Activated T-cell treated with anti-CD3 and anti-CD28 coated beads for 4 hours (primary cell): ENCODE measurements around the gene TEC.
"Not testable (repeated sequence)": the region's sequence is repeated elsewhere in the genome, so short reads cannot be mapped to it uniquely, and the experiment has no call there.

Source experiments
- DNase-seq: peaks from one replicate; pipeline ENCODE4 v3.0.0-alpha.2; 2020

Gene TEC

DNA sequence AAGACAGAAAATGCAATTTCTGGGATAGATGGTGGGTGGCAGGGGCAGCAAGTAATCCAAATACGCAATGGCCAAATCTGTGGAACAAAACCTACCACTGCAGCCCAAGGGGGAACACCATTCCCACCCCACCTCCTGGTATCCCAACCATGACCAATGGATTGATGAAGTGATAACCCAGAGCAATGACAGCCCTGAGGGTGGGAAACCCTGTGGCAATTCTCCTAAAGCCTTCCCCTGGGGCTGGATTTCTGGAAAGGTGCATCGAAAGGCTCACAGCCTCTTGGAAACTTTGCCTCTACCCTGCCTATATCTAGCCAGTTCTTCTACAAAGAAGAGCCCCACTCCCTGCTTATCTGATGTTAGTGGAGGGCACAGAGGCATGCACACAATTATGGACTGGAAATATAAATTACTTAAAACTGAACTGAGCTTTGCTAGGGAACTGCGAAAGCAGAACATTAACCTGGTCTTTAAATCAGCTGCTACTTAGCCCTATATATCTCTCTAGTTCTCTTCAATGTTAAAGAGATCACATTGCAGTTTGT lies 75.6 kb downstream of the TEC start:
- DNase-seq, result no peak

DNA sequence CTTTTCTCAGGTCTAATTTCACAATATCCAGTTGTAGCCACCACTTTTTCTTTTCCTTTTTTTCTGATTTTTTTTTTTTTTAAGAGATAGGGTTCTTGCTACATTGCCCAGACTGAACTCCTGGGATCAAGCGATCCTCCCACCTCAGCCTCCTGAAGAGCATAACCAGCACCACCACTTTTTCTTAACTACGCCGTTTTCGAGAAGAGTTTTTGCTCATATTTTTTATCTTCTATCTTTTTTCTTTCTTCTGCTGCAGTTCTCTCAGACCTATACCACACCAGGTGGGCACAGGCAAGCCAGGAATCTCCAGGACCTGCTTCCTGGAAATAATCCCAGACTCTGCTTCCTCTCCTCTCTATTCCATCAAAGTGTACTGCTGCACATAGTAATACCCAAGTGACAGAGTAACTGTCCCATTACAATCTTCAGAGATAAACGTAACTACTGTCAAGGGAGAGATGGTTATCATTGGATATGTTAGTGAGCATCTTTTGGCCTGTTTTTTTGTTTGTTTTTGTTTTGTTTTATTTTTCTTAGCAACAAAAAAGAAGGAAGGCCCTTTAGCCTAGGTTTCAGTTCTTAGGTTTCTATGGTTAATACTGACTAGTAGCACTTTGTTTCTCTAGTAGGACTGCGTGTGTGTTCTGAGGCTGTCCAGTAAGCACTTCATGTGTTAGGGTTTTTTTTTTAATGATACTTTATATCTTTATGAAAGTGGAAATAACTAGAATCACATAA lies 76.4 kb downstream of the TEC start:
- no peak for DNase-seq

DNA sequence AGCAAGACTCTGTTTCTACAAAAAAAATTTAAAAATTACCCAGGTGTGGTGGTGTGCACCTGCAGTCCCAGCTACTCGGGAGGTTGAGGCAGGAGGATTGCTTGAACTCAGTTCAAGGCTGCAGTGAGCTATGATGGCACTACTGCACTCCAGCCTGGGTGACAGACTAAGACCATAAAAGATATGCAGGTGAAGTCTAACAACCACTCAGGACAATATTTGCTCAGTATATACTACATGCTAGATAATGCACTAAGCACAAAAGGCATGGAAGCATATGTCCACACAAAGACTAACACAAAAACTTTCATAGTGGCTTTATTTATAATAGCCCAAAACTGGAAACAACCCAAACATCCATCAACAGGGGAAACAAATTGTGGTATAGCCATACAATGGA lies 77.9 kb downstream of the TEC start:
- DNase-seq, result no peak

DNA sequence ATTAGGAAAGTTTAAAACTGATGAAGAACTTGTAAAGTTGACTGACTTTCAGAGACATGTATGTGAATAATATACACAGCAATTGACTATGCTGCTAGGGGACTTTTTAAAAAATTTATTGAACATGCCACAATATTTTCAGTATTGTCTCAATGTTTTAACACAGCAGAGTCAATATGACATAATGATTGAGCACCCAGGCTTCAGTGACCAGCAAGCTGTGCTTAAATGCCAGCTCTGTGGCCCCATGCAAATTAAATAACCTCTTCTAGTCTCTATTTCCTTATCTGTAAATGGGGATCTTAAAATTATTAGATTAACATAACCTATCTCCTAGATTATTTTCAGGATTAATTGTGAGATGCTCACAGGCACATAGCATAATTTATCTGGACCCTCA lies 78.8 kb downstream of the TEC start:
- no peak for DNase-seq

DNA sequence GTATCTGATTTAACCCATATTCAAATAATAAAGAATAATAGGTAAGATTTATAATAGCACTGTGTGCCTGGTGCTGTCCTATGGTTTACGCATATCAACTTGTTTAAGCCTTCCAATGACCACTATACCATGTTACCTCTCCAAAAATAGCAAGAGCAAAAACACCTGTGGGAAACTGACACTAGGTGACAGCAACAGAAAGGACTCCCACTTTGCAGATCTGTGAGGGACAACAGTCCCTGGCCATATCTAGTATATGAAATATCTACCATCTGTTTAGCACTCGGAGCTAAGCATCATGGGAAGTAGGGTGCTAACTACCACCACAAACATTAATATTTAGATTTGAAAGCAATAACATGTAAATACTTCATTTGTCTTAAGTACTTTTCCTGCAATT lies 79.9 kb downstream of the TEC start:
- DNase-seq, result no peak

DNA sequence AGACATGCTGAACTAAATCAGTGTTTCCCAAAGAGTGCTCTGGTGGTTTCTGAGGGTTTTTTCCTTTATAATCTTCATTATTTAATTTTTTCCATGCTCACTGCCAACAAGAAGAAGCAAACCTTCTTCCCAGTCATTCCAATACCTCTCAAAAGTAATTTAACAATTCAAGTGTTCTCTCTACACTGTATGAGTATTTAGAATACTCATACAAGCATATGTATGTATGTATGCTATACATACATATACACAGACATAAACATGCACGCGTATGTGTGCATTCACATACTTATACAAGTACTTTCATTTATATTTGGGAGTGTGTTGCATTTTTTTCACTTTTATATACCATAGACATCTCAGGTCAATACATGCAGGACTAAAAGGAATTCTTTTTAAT lies 81.2 kb downstream of the TEC start:
- DNase-seq, result no peak

DNA sequence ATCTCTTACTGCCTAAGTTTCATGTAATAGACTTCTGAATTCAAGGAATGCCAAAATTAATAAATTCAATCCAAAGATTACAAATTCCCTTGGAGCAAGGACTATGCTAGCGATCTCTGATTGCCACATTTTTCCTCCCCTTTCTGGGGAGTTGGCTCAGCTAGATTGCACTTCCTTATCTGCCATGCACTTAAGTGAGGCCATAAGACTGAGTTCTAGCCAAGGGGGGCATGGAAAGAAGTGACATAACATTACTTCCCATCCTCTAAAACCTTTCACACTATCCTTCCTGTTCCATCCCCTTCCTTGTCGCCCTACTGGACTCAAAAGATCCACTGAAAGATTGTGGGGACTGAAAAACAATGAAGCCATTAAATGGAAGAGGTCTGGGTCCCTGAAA lies 81.8 kb downstream of the TEC start:
- DNase-seq, result no peak

DNA sequence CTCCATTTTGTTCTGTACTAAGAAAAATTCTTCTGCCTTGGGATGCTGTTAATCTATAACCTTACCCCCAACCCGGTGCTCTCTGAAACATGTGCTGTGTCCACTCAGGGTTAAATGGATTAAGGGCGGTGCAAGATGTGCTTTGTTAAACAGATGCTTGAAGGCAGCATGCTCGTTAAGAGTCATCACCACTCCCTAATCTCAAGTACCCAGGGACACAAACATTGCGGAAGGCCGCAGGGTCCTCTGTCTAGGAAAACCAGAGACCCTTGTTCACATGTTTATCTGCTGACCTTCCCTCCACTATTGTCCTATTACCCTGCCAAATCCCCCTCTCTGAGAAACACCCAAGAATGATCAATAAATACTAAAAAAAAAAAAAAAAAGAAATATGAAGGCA lies 82.6 kb downstream of the TEC start:
- DNase-seq, result not testable (repeated sequence)

DNA sequence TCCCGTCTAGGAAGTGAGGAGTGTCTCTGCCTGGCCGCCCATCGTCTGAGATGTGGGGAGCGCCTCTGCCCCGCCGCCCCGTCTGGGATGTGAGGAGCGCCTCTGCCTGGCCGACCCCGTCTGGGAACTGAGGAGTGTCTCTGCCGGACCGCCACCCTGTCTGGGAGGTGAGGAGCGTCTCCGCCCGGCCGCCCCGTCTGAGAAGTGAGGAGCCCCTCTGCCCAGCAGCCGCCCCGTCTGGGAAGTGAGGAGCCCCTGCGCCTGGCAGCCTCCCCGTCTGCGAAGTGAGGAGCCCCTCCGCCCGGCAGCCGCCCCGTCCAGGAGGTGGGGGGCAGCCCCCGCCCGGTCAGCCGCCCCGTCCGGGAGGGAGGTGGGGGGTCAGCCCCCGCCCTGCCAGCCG lies 83.2 kb downstream of the TEC start:
- not testable (repeated sequence) for DNase-seq

DNA sequence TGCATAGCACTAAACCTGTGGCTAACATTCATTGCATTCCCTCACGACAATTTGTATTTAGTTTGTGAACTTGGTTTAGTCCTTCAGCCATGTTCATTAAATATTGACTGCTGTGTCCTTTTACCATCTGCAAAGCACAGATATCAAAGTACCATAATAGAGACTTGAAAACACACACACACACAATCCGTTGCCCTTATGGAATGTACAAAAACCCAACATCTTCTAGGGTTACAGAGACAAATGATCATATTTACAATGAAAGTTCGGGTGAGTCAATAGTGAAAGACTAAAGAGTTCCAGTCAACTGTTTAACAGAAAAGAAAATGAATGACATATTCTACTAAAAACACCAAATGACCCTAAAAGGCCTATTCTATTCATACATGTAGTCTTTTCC lies 84.8 kb downstream of the TEC start:
- no peak for DNase-seq

DNA sequence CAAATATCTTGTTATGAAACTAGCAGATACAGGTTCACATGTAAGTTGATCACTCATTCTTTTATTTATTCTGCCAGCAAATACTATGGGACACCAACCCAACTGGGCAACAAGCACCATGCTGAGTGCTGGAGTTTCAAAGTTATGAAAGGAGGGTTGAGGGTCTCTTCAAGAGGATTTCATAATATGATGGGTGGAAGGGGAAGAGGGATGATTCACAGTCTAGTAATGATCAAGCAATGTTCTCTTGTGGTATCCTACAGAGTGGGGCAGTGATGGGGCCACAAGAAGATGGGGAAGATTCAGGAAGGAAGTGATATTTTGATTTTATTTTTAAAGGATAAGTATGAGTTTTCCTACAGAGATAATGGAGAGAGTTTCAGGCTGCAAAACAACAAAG lies 89.4 kb downstream of the TEC start:
- no peak for DNase-seq

DNA sequence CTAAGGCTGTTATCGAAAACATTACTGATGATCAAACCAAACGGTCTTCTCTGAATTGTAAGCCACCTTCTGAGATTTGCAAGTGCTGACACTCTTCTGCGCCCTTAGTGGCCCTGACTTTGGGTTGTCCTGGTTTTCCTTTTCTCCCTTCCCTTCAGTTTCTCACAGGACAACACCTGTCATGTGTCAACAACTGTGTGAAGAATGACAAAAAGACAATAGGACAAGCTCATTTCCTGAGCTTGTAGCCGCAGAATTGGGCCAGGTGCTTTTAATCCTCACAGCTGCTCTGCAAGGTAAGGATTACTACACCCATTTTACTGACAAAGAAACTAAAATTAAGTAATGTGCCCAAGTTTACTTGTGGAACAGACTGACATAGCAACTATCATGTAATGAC lies 90.7 kb downstream of the TEC start:
- DNase-seq, result no peak

DNA sequence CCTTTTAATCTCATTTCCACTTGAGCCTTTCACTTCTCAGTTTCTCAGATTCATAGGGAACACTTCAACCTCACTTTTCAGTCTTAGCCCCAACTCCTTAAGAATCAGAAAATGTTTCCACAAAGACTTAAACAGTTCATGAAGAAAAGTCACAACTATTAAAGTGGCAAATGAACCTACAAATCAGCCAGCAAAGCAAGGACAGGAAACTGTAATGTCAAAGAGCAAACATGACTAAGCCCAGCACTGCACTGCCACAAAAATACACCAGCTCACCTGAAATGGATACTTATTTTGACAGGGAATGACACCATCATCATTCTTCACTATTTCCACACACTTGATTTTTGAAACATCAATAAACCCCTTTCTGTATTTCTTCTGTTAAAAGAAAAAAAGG lies 93.8 kb downstream of the TEC start:
- no peak for DNase-seq

DNA sequence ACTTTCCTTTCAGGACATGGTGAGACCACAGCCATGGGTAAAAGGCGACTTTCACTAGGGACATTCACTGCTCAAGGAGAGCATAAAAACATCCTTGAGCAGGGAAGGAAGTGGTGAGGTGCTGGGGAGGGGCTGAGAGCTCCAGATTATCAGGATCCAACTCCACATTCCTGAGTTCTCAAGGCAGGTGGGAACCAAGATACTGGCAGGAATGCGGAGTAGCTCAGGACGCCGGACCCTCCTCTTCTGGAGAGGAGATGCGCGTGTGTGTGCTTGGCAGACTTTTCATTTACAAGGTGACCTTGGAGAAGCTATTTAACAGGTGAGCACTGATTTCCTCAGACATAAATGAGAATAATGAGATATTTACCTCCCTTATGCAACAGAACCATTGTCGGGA lies 94.3 kb downstream of the TEC start:
- no peak for DNase-seq

DNA sequence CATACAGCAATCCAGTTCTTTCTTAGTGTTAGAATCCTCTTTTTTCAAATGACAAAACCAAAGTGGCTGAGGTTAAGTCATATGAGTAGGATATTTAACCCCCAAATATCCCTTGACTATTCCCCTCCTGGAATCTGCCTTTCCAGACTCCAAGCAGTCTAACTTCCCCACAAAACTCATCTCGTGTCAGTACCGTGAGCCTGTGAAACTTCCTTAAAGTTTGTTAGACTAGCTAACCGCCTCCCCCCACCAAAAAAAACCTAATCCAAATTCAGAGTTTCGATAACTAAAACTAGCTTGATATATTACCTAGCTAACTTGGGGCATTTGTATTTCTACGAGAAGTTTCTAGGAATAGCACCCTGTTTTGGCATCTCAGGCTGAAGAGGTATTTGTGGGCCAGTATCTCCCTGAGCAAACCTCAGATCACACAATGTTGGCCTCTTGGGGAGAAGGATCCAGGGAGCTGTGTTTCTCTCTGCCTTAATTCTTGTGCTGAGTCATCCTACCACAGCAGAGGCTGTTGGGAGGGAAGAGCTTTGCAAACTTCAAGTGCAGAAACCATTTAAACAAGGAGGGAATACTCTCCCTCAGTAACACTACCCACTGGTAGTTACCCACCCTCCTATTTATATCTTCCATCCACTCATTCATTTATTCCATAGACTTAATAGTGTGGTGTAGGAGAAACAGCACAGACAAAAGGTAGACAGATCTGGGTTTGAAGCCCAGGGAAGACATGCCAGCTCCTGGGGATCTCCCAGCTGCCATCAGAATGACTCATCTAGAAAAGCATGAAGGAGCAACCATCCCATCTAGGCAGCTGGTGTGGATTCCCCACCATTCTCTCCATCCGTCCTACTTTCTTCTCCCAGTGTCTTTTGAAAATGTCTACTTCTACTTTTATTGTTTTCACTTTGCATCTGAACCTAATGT lies 96.3 kb downstream of the TEC start:
- DNase-seq, result no peak

DNA sequence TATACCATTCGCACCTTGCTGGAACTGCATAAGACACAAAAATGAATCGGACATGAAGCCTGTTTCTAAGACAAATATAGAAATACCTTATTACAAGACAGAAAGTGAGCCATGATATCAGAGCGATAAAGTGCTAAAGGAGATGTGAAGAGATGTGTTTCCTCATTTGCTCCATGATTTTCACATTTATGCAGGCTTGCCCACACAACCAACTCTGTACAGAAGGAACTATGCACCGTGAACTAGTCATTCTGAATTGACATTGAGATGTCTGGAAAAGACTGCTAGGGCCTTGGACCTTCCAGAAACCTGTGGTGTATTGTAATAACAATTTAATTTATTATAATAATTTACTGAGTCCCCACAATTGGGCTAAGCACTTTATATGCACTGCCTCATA lies 97.0 kb downstream of the TEC start:
- no peak for DNase-seq

DNA sequence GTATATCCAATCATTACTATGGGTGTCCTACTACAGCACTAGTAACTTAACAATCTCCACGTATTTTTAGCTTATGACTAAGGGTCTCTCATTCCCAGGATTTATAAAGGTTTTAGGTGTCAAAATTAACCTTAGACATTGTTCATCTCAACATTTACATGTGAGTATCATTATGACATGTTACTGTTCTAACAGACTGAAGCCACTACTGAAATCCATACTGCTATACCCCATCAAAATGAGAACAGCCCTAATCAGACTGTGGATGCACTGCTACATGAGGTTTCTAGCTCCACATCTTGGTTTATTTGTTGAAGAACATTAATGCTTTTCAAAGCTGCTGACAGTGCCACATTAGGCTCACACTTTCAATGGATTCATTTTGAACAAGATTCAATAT lies 100.0 kb downstream of the TEC start:
- DNase-seq, result no peak

DNA sequence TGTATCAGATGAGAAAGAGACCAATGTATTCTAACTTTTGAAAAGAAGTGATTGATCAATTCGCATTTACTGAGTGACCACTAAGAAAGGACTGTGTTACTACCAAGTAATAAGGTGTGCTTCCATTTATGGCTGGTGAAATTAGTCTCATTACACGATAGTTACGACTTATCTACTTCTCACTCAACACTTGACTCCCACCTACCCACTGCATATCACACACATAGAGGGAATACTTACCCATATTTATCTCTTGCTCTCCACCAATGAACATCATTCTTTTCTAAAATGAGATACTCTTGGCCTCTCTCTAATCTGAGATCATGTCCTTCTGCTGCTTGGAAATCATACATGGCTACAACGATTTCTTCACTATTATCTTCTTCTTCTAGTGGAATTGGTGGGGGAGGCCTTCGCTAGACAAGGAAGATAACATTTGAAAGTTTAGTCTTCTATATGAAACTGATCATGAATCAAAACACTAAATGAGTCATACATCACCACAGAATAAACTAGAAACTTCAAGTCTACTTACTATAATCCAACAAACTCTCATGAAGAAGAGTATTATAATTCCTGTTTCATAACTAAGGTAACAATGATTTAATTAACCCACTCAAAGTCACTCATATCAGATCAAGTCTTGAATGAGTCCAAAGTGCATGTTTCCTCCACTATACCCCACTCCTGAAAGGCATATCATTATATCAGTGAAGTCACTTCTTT lies 101.9 kb downstream of the TEC start:
- DNase-seq, result no peak

DNA sequence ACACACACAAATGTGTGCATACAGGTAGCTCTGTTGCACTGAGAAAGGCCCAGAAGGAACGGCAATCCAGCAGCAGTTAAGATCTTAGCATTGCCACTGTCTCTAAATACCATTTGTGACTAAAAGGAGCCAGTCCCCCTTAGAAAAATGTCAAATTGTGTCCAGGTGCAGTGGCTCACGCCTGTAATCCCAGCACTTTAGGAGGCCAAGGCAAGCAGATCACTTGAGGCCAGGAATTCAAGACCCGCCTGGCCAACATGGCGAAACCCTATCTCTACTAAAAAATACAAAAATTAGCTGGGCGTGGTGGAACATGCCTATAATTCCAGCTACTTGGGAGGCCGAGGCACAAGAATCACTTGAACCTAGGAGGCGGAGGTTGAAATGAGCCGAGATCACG lies 105.1 kb downstream of the TEC start:
- DNase-seq, result not testable (repeated sequence)

DNA sequence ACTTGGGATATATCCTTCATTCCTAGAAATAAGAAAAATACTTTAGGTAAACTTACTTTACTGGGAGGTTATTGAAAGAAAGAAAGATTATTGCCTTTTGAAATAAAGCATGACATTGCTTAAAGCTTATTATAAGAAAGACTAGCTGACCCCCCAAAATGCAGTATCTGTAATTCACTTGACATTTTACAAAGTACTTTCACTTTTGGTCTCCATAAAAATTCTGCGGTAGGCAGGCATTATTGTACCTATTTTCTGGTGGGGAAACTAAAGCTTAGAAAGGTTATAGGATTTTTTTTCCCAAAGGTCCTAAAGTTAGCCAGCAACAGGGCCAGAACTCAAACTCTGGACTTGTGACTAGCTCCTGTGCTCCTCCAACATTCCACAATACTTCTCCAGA lies 105.9 kb downstream of the TEC start:
- no peak for DNase-seq

DNA sequence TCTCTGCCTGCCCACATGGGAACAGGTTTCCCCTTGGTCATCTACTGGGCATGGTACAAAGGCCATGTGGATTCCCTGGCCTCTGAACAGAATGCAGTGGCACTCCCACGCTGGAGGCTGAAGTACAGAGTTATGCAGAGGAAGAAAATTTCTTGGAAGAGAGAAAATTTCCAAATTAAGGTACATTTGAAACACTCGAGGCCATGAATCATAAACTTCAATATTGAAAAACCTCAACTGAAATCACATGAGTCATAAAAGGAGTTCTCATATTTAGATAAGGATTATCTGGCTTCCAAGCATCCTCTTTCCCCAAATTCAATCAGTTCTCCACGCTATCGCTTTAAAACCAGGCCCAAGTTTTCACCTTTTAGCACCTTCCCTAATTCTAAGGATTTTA lies 107.5 kb downstream of the TEC start:
- DNase-seq, result no peak

DNA sequence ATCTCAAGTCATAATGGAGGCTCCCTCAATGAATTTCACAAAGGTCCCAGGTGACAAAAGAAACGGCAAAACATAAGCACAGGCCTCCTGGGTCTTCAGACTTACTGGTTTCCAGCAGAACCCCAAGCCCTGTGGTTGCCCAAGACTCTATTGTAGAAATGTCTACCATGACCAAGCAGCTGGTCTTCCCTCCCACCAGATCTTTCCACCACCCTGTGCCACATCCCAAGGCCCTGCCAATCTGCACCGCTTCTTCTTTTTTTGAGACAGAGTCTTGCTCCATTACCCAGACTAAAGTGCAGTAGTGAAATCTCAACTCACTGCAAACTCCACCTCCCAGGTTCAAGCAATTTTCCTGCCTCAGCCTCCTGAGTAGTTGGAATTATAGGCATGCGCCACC lies 112.4 kb downstream of the TEC start:
- DNase-seq, result no peak

DNA sequence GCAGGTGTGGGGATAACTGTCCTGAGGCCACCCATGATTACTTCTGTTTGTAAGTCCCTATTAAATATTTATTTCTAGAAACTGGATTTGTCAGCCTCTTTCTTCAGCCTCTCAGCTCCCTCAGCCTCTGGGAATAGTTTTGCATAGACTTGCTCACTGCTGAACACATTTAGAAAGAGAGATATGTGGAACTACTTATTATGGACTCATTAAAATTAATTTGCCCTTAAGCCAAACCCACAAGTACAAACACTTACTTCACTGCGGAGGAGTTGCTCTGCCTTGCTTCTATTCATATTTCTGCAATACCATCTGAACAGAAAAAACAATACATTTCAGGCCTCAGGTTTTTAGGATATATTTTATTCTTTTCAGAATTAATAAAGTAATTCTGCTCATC lies 113.2 kb downstream of the TEC start:
- DNase-seq, result no peak
